ENCODE measurements around the gene SPHK1.

SPHK1 gene

GRCh38 chr17:76365256-76365903 is 19.0 kb upstream of the SPHK1 start:
- no peak overlapping the region for H2BK120ac ChIP-seq (ENCODE audit: insufficient read depth, low read length, poor library complexity)
- H3K4ac ChIP-seq (ENCODE audit: low read depth, low read length), result no peak overlapping the region
- no peak overlapping the region for H3K4me2 ChIP-seq (ENCODE audit: low read length)
- no peak overlapping the region for H3K9ac ChIP-seq (ENCODE audit: low read length)
- no peak overlapping the region for H4K91ac ChIP-seq (ENCODE audit: low read depth, low read length)
- H2BK12ac ChIP-seq (ENCODE audit: low read length), result no peak overlapping the region
- no peaks in the 10 kb centered on the region for H3K79me2 ChIP-seq (ENCODE audit: control insufficient read depth, insufficient read depth, low read length, poor library complexity)
- peaks cover 2% of the 10 kb centered on the region for H3K9me3 ChIP-seq (ENCODE audit: insufficient read depth, low read depth, low read length)
- peak in 1 of 2 donors; percentile 64 for DNase-seq
- H2AFZ ChIP-seq (ENCODE audit: insufficient read depth, low read length, poor library complexity), result no peak overlapping the region
- no peak overlapping the region for H4K12ac ChIP-seq (ENCODE audit: low read depth, low read length)
- H3K14ac ChIP-seq (ENCODE audit: low read length), result no peak overlapping the region
- no peak overlapping the region for H3K18ac ChIP-seq (ENCODE audit: low read length)
- no peak overlapping the region for H4K8ac ChIP-seq (ENCODE audit: low read depth, low read length)
- H3K4me3 ChIP-seq (ENCODE audit: low read depth, low read length), result no peak overlapping the region
- H3K4me1 ChIP-seq (ENCODE audit: control insufficient read depth in 1 of 2, insufficient read depth in 2 of 2, low read length in 2 of 2), result no peaks in the 10 kb centered on the region
- no peak overlapping the region for H3K27ac ChIP-seq (ENCODE audit: low read depth, low read length)
- H2AK5ac ChIP-seq (ENCODE audit: low read length), result no peak overlapping the region
- H3K79me1 ChIP-seq (ENCODE audit: low read length), result no peaks in the 10 kb centered on the region
- H3K36me3 ChIP-seq (ENCODE audit: control insufficient read depth in 1 of 2, insufficient read depth in 2 of 2, low read length in 2 of 2), result no peaks in the 10 kb centered on the region
- no peak overlapping the region for H3K23ac ChIP-seq (ENCODE audit: low read length)
- H2BK5ac ChIP-seq (ENCODE audit: low read depth, low read length, poor library complexity), result no peak overlapping the region
- no peaks in the 10 kb centered on the region for H3K27me3 ChIP-seq (ENCODE audit: insufficient read depth, low read length)
- no CpG with 5 or more reads among the region's 12 CpGs for WGBS (ENCODE audit: extremely low coverage, insufficient coverage, insufficient read length)

GRCh38 chr17:76366247-76366646 is 18.2 kb upstream of the SPHK1 start:
- Histone ChIP-seq H3K4me2 (ENCODE audit: low read length) (no peak overlapping the region), H3K14ac (ENCODE audit: low read length) (no peak overlapping the region), H2BK12ac (ENCODE audit: low read length) (no peak overlapping the region), H3K4ac (ENCODE audit: low read depth, low read length) (no peak overlapping the region), H4K12ac (ENCODE audit: low read depth, low read length) (no peak overlapping the region), H3K36me3 (ENCODE audit: control insufficient read depth in 1 of 2, insufficient read depth in 2 of 2, low read length in 2 of 2) (no peaks in the 10 kb centered on the region), H3K9me3 (ENCODE audit: insufficient read depth, low read depth, low read length) (peaks cover 2% of the 10 kb centered on the region), H3K27ac (ENCODE audit: low read depth, low read length) (no peak overlapping the region), H3K79me2 (ENCODE audit: control insufficient read depth, insufficient read depth, low read length, poor library complexity) (no peaks in the 10 kb centered on the region), H3K23ac (ENCODE audit: low read length) (no peak overlapping the region), H3K79me1 (ENCODE audit: low read length) (no peaks in the 10 kb centered on the region), H3K4me1 (ENCODE audit: control insufficient read depth in 1 of 2, insufficient read depth in 2 of 2, low read length in 2 of 2) (no peaks in the 10 kb centered on the region), H2AFZ (ENCODE audit: insufficient read depth, low read length, poor library complexity) (no peak overlapping the region), H2AK5ac (ENCODE audit: low read length) (no peak overlapping the region), H4K91ac (ENCODE audit: low read depth, low read length) (no peak overlapping the region), H3K27me3 (ENCODE audit: insufficient read depth, low read length) (no peaks in the 10 kb centered on the region), H3K18ac (ENCODE audit: low read length) (no peak overlapping the region), H3K4me3 (ENCODE audit: low read depth, low read length) (no peak overlapping the region), H2BK120ac (ENCODE audit: insufficient read depth, low read length, poor library complexity) (no peak overlapping the region), H3K9ac (ENCODE audit: low read length) (no peak overlapping the region), H2BK5ac (ENCODE audit: low read depth, low read length, poor library complexity) (no peak overlapping the region), H4K8ac (ENCODE audit: low read depth, low read length) (no peak overlapping the region)
- WGBS (ENCODE audit: extremely low coverage, insufficient coverage, insufficient read length), result no CpG with 5 or more reads among the region's 3 CpGs
- DNase-seq, result no peak

- Histone ChIP-seq H3K4me1 (ENCODE audit: control insufficient read depth in 1 of 2, insufficient read depth in 2 of 2, low read length in 2 of 2) (no peaks in the 10 kb centered on the region), H4K12ac (ENCODE audit: low read depth, low read length) (no peak overlapping the region), H2AK5ac (ENCODE audit: low read length) (no peak overlapping the region), H3K79me2 (ENCODE audit: control insufficient read depth, insufficient read depth, low read length, poor library complexity) (no peaks in the 10 kb centered on the region), H3K9me3 (ENCODE audit: insufficient read depth, low read depth, low read length) (peaks cover 2% of the 10 kb centered on the region), H2BK5ac (ENCODE audit: low read depth, low read length, poor library complexity) (no peak overlapping the region), H4K91ac (ENCODE audit: low read depth, low read length) (no peak overlapping the region), H2BK12ac (ENCODE audit: low read length) (no peak overlapping the region), H4K8ac (ENCODE audit: low read depth, low read length) (no peak overlapping the region), H3K4me2 (ENCODE audit: low read length) (no peak overlapping the region), H3K14ac (ENCODE audit: low read length) (no peak overlapping the region), H3K4ac (ENCODE audit: low read depth, low read length) (no peak overlapping the region), H3K23ac (ENCODE audit: low read length) (no peak overlapping the region), H3K79me1 (ENCODE audit: low read length) (no peaks in the 10 kb centered on the region), H3K36me3 (ENCODE audit: control insufficient read depth in 1 of 2, insufficient read depth in 2 of 2, low read length in 2 of 2) (no peaks in the 10 kb centered on the region), H3K27me3 (ENCODE audit: insufficient read depth, low read length) (no peaks in the 10 kb centered on the region), H3K9ac (ENCODE audit: low read length) (no peak overlapping the region), H3K18ac (ENCODE audit: low read length) (no peak overlapping the region), H3K27ac (ENCODE audit: low read depth, low read length) (no peak overlapping the region), H2AFZ (ENCODE audit: insufficient read depth, low read length, poor library complexity) (no peak overlapping the region), H2BK120ac (ENCODE audit: insufficient read depth, low read length, poor library complexity) (no peak overlapping the region), H3K4me3 (ENCODE audit: low read depth, low read length) (no peak overlapping the region)
- WGBS (ENCODE audit: extremely low coverage, insufficient coverage, insufficient read length), result no CpG with 5 or more reads among the region's 6 CpGs
- no peak for DNase-seq
These were observed 16.8 kb upstream of the SPHK1 start for GRCh38 chr17:76367642-76368041.

GRCh38 chr17:76368545-76368944 is 15.9 kb upstream of the SPHK1 start:
- H3K4ac ChIP-seq (ENCODE audit: low read depth, low read length), result no peak overlapping the region
- no peaks in the 10 kb centered on the region for H3K79me2 ChIP-seq (ENCODE audit: control insufficient read depth, insufficient read depth, low read length, poor library complexity)
- WGBS (ENCODE audit: extremely low coverage, insufficient coverage, insufficient read length), result no CpG with 5 or more reads among the region's 11 CpGs

More at GRCh38 chr17:76368545-76368944, 15.9 kb upstream of the SPHK1 start:
- no peak overlapping the region for H2AK5ac ChIP-seq (ENCODE audit: low read length)
- H4K91ac ChIP-seq (ENCODE audit: low read depth, low read length), result no peak overlapping the region
- no peak overlapping the region for H4K12ac ChIP-seq (ENCODE audit: low read depth, low read length)
- H3K4me3 ChIP-seq (ENCODE audit: low read depth, low read length), result no peak overlapping the region
- no peak overlapping the region for H3K4me2 ChIP-seq (ENCODE audit: low read length)
- peaks cover 2% of the 10 kb centered on the region for H3K9me3 ChIP-seq (ENCODE audit: insufficient read depth, low read depth, low read length)
- H3K9ac ChIP-seq (ENCODE audit: low read length), result no peak overlapping the region
- H3K27me3 ChIP-seq (ENCODE audit: insufficient read depth, low read length), result no peaks in the 10 kb centered on the region
- no peak overlapping the region for H3K27ac ChIP-seq (ENCODE audit: low read depth, low read length)
- no peak overlapping the region for H2AFZ ChIP-seq (ENCODE audit: insufficient read depth, low read length, poor library complexity)
- H3K18ac ChIP-seq (ENCODE audit: low read length), result no peak overlapping the region
- no peak for DNase-seq
- H3K4me1 ChIP-seq (ENCODE audit: control insufficient read depth in 1 of 2, insufficient read depth in 2 of 2, low read length in 2 of 2), result peaks cover 0 to under 1% of the 10 kb centered on the region in 2 experiments
- no peak overlapping the region for H2BK12ac ChIP-seq (ENCODE audit: low read length)
- H3K14ac ChIP-seq (ENCODE audit: low read length), result no peak overlapping the region
- H2BK5ac ChIP-seq (ENCODE audit: low read depth, low read length, poor library complexity), result no peak overlapping the region
- no peaks in the 10 kb centered on the region for H3K79me1 ChIP-seq (ENCODE audit: low read length)
- no peak overlapping the region for H3K23ac ChIP-seq (ENCODE audit: low read length)
- H3K36me3 ChIP-seq (ENCODE audit: control insufficient read depth in 1 of 2, insufficient read depth in 2 of 2, low read length in 2 of 2), result no peaks in the 10 kb centered on the region
- no peak overlapping the region for H4K8ac ChIP-seq (ENCODE audit: low read depth, low read length)
- no peak overlapping the region for H2BK120ac ChIP-seq (ENCODE audit: insufficient read depth, low read length, poor library complexity)

Data from trophoblast cell (in vitro differentiated cells and primary cell).